ENCODE results near the gene PAF1. TPM values are rescaled to one million over a fixed set of nuclear protein-coding genes. Genes with fewer than 3 reads are reported as not detected.

Gene PAF1
- total and polyA plus RNA-seq, 2 donors (not counting 3 experiments of a cell fraction or from before 2014, with no cell fraction given) = 55.1 to 90.8 TPM

- Histone ChIP-seq H3K79me2 (ENCODE audit: control insufficient read depth, insufficient read depth, low read length) (peaks cover 35% of the 10 kb centered on the region), H3K9ac (replicated peaks; ENCODE audit: extremely low read depth, insufficient read depth, low read length) (peak overlapping the region; percentile 80), H3K36me3 (ENCODE audit: control insufficient read depth in 2 of 2, extremely low read depth in 1 of 2, insufficient read depth in 2 of 2, low read length in 2 of 2) (no peaks in the 10 kb centered on the region), H3K4me2 (ENCODE audit: insufficient read depth, low read length) (peak overlapping the region; percentile 75), H3K9me1 (replicated peaks; ENCODE audit: control insufficient read depth, extremely low read depth, insufficient read depth, low read length) (no peaks in the 10 kb centered on the region), H3K9me3 (replicated peaks; ENCODE audit: control insufficient read depth, insufficient read depth, low read length) (no peaks in the 10 kb centered on the region), H4K20me1 (replicated peaks; ENCODE audit: control insufficient read depth, extremely low read depth, insufficient read depth, low read length) (no peaks in the 10 kb centered on the region), H2AFZ (ENCODE audit: low read depth, low read length) (peak overlapping the region; percentile 36), H3K27ac (ENCODE audit: insufficient read depth, low read depth, low read length) (peak overlapping the region; percentile 83), H3K4me3 (replicated peaks in 1 of 3; ENCODE audit: insufficient read depth in 1 of 3, low read depth in 1 of 3, low read length in 3 of 3) (peak overlapping the region; percentile 34 to 49 (median 38)), H3K27me3 (ENCODE audit: control insufficient read depth in 2 of 2, insufficient read depth in 2 of 2, low read length in 2 of 2) (no peaks in the 10 kb centered on the region), H3K4me1 (ENCODE audit: control insufficient read depth, extremely low read depth, insufficient read depth, low read length) (peaks cover 45% of the 10 kb centered on the region)
- dilution Hi-C loops (cut with MboI; ENCODE audit: extremely low pct_ligation_motif_present, low sequenced_read_pairs) (no loop called here), intact Hi-C loops (cut with micrococcal nuclease) (no loop called here)
- BruUV-seq (replicated peaks) = no TSS peak
- TF ChIP-seq POLR2A (IDR thresholded peaks at IDR 0.05; ENCODE audit: low read depth, low read length) = peak; percentile 23
- peak; percentile 67 for TF ChIP-seq POLR2AphosphoS5 (IDR thresholded peaks at IDR 0.05; ENCODE audit: insufficient read depth, low read depth, low read length)
- TF ChIP-seq JUN (IDR thresholded peaks at IDR 0.05; ENCODE audit: borderline replicate concordance, insufficient read depth, insufficient read length, low read depth) = no peak
- ChIA-PET POLR2A (interaction anchor here (1.0 to 1.4 kb wide), 2 partner anchors 10 to 26 kb away, joined by 3 read pairs; partner anchors contain the start of gene RPS16), CTCF (no interaction called here)
- FAIRE-seq (peak; percentile 58), DNase-seq (ENCODE audit: low read depth, low spot score) (peak; percentile 68)
Observed at GRCh38 chr19:39410017-39410830, 19.3 kb upstream of the PAF1 start.

GRCh38 chr19:39409208-39410016, 18.5 kb upstream of the PAF1 start:
- H3K9ac ChIP-seq (replicated peaks; ENCODE audit: extremely low read depth, insufficient read depth, low read length) = peak overlapping the region; percentile 80
- H3K4me3 ChIP-seq (replicated peaks in 1 of 3; ENCODE audit: insufficient read depth in 1 of 3, low read depth in 1 of 3, low read length in 3 of 3) = peak overlapping the region; percentile 34 to 52 (median 38)
- ChIA-PET CTCF (interaction anchor here (2.3 to 5.0 kb wide), 2 partner anchors 12 to 18 kb away, joined by 6 to 42 read pairs; partner anchors contain the start of genes MED29 and PAF1), POLR2A (interaction anchor here (1.0 kb wide), 1 partner anchor 26 kb away, joined by 3 read pairs; the partner anchor contains the start of gene RPS16)
- H4K20me1 ChIP-seq (replicated peaks; ENCODE audit: control insufficient read depth, extremely low read depth, insufficient read depth, low read length) = no peaks in the 10 kb centered on the region
- peak overlapping the region; percentile 82 for H3K4me2 ChIP-seq (ENCODE audit: insufficient read depth, low read length)
- no peaks in the 10 kb centered on the region for H3K9me1 ChIP-seq (replicated peaks; ENCODE audit: control insufficient read depth, extremely low read depth, insufficient read depth, low read length)
- DNase-seq (ENCODE audit: low read depth, low spot score) (peak; percentile 55), FAIRE-seq (peak; percentile 47)
- TF ChIP-seq GATA2 (IDR thresholded peaks at IDR 0.05; ENCODE audit: insufficient read depth, insufficient read length, low read depth, low read length) = no peak
- TF ChIP-seq POLR2A (IDR thresholded peaks at IDR 0.05; ENCODE audit: low read depth, low read length) = peak; percentile 66
- TF ChIP-seq, protein P1, sequence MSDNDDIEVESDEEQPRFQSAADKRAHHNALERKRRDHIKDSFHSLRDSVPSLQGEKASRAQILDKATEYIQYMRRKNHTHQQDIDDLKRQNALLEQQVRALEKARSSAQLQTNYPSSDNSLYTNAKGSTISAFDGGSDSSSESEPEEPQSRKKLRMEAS (IDR thresholded peaks at IDR 0.05; ENCODE audit: insufficient read depth, insufficient read length) = no peak
- TF ChIP-seq CTCF (IDR thresholded peaks at IDR 0.05; ENCODE audit: extremely low read depth in 1 of 2, insufficient read depth in 1 of 2, low read depth in 1 of 2, low read length in 2 of 2) = peak in 1 of 2 donors; percentile 11
- peak; percentile 29 for TF ChIP-seq JUN (IDR thresholded peaks at IDR 0.05; ENCODE audit: borderline replicate concordance, insufficient read depth, insufficient read length, low read depth)
- TF ChIP-seq FOS (IDR thresholded peaks at IDR 0.05; ENCODE audit: borderline replicate concordance, insufficient read depth, low read length) = peak; percentile 18
- TF ChIP-seq EZH2 (IDR thresholded peaks at IDR 0.05; ENCODE audit: borderline replicate concordance, low read depth, low read length, severe bottlenecking) = no peak
- dilution Hi-C loops (cut with MboI; ENCODE audit: extremely low pct_ligation_motif_present, low sequenced_read_pairs) (no loop called here), intact Hi-C loops (cut with micrococcal nuclease) (no loop called here)
- H3K9me3 ChIP-seq (replicated peaks; ENCODE audit: control insufficient read depth, insufficient read depth, low read length) = no peaks in the 10 kb centered on the region
- peak overlapping the region; percentile 29 for H2AFZ ChIP-seq (ENCODE audit: low read depth, low read length)
- no peaks in the 10 kb centered on the region for H3K27me3 ChIP-seq (ENCODE audit: control insufficient read depth in 2 of 2, insufficient read depth in 2 of 2, low read length in 2 of 2)
- H3K4me1 ChIP-seq (ENCODE audit: control insufficient read depth, extremely low read depth, insufficient read depth, low read length) = peaks cover 41% of the 10 kb centered on the region
- H3K79me2 ChIP-seq (ENCODE audit: control insufficient read depth, insufficient read depth, low read length) = peaks cover 28% of the 10 kb centered on the region
- peak overlapping the region; percentile 83 for H3K27ac ChIP-seq (ENCODE audit: insufficient read depth, low read depth, low read length)
- BruUV-seq (replicated peaks) = TSS peak; percentile 44
- no peaks in the 10 kb centered on the region for H3K36me3 ChIP-seq (ENCODE audit: control insufficient read depth in 2 of 2, extremely low read depth in 1 of 2, insufficient read depth in 2 of 2, low read length in 2 of 2)

All from endothelial cell of umbilical vein (primary cell).